HPDE6-E6E7 (cell line): ENCODE results near the gene PEPD.
"Not testable (repeated sequence)": the region's sequence is repeated elsewhere in the genome, so short reads cannot be mapped to it uniquely, and the experiment has no call there.

Experiments
- DNase-seq: peaks from one replicate; pipeline ENCODE4 v3.0.0; 2011; ENCODE audit warnings: missing footprints; ENCODE audit errors: extremely low spot score

Gene PEPD

GRCh38 chr19:33497778-33498175, 23.8 kb downstream of the PEPD start:
- no peak for DNase-seq

GRCh38 chr19:33497131-33497777, 24.3 kb downstream of the PEPD start:
- DNase-seq, result no peak

DNA sequence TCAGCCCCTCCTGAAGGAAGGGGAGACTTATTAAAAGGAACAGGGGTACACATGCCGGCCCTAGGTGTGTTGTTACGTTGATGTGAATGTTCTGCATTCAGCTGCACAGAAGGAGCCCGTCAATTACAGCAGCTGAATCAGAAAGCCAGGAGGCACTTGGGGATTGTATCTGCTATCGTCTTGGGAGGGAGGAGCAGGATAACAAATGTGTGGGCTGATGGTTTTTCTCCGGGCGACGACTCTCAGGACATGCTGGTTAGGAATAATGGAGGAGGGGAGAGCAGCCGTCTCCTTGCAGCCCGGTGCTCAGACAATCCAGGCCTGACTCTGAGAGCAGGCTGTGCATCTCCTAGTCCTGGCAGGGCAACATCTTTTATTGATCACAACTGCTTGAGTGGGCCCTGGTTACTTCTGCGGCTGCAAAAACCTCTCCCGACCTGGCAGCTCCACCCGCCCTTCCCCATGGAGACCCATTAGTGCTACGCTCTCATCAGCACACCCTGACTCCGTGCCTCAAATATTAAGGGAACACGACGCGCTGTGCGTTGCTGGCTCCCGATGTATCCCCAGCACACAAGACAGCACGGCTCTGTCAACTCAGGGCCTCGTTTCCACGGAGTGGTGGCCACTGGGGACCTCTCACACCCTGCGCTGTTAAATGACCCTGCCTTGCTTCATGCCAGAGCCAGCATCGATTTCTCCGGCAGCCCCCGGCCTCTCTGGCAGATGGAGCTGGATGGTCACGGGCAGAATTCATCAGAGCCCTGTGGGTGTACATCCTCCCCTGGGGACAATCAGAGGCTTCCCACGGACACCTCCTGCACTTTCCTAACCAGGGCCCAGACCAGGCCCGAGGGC, 25.3 kb downstream of the PEPD start:
- DNase-seq, result no peak

- no peak for DNase-seq
Measured at GRCh38 chr19:33493401-33494275, 28.0 kb downstream of the PEPD start.

- DNase-seq, result no peak
Measured at GRCh38 chr19:33492951-33493350, 28.6 kb downstream of the PEPD start.

DNA sequence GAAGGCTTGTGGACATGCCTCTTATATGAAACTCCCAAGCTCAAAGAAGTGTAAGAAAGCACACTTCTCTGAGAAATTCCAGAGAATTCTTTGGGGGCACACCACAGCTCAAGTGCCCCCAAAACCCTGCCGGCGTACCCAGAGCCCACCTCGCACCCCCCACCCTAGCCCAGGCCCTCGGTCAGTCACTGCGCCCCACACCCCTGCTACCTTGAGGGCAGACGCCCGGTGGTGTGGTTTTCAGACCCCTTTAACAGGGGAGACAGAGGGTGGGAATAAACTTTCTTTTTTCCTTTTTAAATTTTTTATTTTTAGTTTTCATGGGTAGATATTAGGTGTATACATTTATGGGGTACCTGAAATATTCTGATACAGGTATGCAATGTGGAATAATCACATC, 29.5 kb downstream of the PEPD start:
- no peak for DNase-seq

DNA sequence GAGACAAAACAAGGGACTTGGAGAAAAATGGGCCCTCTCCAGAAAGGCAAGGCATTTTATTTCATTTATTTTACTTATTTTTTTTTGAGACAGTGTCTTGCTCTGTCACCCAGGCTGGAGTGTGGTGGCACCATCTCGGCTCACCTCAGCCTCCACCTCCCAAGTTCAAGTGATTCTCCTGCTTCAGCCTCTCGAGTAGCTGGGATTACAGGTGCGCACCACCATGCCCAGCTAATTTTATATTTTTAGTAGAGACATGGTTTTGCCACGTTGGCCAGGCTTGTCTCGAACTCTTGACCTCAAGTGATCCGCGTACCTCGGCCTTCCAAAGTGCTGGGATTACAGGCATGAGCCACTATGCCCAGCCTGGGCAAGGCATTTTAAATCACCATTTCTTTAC, 31.0 kb downstream of the PEPD start:
- DNase-seq, result not testable (repeated sequence)

DNA sequence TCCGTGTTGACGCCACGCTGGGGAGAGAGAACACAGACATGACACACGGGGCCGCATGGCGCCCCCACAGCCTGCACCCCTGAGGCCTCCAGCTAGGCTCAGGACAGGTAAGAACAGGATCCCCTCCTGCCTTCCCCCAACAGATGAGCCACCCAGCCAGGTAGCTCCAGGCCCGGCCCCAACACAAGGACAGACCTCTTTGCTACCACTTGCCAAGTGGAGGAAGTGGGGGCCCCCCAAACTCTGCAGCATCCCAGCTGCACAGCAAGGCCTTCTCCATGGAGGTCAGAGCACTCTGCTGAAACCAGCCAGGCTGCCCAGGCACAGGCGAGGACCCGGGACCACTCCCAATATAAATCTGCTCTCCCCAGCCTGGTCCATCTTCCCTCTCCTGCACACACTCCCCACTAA, 31.5 kb downstream of the PEPD start:
- DNase-seq, result no peak

GRCh38 chr19:33488826-33489225, 32.8 kb downstream of the PEPD start:
- DNase-seq, result no peak

GRCh38 chr19:33487901-33488800, 33.4 kb downstream of the PEPD start:
- no peak for DNase-seq

DNA sequence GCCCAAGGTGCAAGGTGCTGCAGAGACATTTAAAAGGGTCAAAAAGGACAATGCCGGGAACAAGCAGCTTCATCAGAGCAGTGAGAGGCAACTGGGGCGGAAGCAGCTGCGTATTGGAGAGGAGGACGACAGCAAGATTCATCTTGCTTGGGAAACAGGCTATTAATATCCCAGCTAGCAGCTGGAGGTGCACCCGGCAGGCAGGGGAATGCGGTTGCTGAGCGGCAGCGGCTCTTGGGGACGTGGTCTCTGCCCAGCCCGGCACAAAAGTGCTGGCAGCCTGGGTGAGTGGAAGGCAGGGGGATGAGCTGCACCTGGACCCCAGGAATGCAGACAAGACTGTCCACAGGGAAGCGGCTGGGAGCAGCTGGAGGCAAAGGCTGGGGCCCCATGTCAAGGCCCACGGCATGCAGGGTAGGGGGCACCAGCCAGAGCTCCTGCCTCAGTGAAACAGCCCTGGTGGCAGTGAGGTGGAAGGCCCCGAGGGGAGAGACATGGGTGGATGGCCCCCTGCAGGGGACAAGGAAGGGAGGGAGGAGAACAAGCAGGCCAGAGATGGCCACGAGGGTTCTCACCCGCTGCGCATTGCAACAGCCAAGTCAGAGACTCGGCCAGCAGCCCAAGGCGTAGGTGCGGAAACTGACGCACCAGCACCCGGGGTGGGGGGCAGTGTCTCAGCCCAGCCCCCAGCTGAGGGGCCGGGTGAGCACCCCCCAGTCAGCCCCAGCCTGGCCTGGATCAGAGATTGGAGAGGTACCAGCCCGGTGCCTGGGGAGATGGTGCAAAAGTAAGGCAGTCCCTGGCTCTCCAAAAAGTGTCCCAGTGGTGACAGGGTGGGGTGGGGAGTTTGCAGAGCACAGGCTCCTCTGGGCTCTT, 34.4 kb downstream of the PEPD start:
- DNase-seq, result no peak

- DNase-seq, result no peak
Measured at GRCh38 chr19:33486407-33486806, 35.2 kb downstream of the PEPD start.

GRCh38 chr19:33484226-33484774, 37.3 kb downstream of the PEPD start:
- DNase-seq, result no peak

DNA sequence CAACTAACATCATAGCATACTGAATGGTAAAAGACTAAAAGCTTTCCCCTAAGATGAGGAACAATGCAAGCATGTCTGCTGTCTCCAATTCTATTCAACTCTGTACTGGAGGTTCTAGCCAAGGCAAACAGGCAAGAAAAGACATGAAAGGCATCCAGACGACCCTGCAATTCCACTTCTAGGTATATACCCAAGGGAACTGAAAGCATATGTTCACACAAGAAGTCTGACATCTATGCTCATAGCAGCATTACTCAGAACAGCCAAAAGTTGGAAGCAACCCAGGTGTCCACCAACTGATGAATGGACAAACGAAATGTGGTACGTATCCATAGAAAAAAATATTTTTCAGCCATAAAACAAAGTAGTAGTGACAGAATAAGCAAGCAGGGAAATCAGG, 39.1 kb downstream of the PEPD start:
- DNase-seq, result no peak

GRCh38 chr19:33481863-33482262, 39.7 kb downstream of the PEPD start:
- no peak for DNase-seq

DNA sequence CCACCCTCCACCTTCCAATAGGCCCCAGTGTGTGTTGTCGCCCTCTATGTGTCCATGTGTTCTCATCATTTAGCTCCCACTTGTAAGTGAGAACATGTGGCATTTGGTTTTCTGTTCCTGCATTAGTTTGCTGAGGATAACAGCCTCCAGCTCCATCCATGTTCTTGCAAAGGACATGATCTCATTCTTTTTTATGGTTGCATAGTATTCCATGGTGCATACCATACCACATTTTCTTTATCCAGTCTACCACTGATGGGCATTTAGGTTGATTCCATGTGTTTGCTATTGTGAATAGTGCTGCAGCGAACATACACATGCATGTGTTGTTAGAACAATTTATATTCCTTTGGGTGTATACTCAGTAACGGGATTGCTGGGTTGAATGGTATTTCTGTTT, 42.0 kb downstream of the PEPD start:
- DNase-seq, result not testable (repeated sequence)

DNA sequence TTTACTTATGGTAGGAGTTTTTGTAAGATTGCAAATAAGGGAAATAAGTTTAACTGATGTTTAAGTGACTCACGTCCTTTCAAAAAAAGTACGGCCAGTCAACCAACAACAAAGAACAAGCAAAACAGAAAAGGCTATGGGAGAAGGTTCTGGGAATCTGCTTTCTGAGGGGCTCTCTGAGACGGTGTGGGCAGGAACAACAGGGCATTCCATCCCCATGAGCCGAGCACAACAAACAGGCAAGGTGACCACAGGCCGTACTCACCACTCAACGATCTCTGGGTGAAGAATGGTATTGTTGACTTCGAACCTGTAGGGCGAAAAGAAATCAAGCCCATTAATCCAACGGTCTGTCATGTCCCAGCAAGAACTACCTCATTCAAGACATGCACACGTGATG, 43.8 kb downstream of the PEPD start:
- no peak for DNase-seq

DNA sequence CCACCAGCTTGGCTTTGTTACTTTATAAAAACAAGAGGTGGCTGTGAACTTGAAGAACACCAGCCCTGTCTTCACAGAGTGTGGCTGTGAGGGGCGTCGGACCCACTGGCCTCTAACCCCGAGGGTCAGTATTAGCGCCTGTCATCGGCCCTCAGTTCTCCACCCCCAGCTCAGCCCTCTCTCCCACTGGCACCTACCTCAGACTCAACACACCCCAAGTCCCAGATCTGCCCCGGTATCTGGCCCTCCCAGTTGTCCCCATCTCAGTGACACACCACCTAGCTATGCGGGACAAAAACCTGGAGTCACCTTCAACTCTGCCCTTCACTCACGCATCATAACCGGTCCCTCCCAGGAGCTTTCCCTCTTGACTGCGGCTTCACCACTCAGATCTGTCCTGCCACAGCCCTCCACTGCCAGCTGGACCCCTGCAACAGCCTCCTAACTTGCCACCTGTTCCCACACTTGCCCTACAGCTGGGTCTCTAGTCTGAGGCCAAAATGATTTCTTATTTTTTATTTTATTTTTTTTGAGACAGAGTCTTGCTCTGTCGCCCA, 45.4 kb downstream of the PEPD start:
- DNase-seq, result no peak

DNA sequence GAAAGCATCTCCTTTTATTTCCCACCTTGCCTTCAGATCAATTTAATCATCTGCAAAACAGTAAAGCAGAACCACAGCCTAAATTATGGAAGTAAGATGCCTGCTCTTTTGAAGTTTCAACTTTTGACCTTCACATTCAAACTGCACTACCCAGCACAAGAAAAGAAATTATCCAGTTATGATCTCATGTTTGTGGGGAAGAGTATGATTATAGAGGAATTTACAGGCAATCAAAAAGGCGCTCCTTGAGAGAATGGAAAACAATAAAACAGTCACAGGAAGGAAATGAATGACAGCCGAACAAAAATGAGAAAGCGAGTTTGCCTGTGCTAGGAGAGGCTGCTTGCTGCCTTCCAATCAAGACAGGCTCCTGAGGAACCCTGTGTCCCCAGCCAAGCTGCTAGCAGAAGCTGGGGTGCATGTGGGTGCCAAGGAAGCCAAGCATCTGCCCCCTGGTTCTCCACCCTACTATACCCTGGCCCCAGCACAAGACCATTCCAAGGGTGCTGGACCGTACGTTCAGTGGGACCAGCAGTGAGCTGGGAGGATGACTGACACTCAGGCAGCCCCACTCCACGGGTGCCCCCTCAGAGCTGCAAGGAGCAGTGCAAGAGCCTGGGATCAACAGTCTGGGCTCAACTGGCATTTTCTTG, 47.8 kb downstream of the PEPD start:
- DNase-seq, result no peak
